Measurements from ENCODE around the gene WIPI1. TPM values are rescaled to one million over a fixed set of nuclear protein-coding genes. Genes with fewer than 3 reads are reported as not detected.

WIPI1 gene
- total RNA-seq, 2 donors from 2014 or later: 77.1 to 79.1 TPM

GRCh38 chr17:68435876-68436842 is 21.1 kb downstream of the WIPI1 start:
- no peaks in the 10 kb centered on the region for H3K9me3 ChIP-seq
- DNase-seq: peak; percentile 84
- no peak overlapping the region for H3K4me3 ChIP-seq
- peaks cover 9% of the 10 kb centered on the region for H3K36me3 ChIP-seq
- no peak overlapping the region for H3K27ac ChIP-seq
- no peaks in the 10 kb centered on the region for H3K27me3 ChIP-seq
- peak; percentile 95 for TF ChIP-seq CTCF (IDR thresholded peaks at IDR 0.05)
- intact Hi-C loops (cut with DNase I): loop anchor here (10.0 kb wide), 1 partner anchor 171 kb away; no protein-coding TSS in a partner anchor
- peak overlapping the region in 1 of 2 donors; percentile 21 for H3K9ac ChIP-seq (ENCODE audit: low read depth in 2 of 2, low read length in 2 of 2)
- peaks cover 11% of the 10 kb centered on the region for H3K4me1 ChIP-seq

GRCh38 chr17:68435361-68435760 is 21.9 kb downstream of the WIPI1 start:
- Histone ChIP-seq H3K9ac (ENCODE audit: low read depth in 2 of 2, low read length in 2 of 2) (no peak overlapping the region), H3K4me1 (peaks cover 11% of the 10 kb centered on the region), H3K4me3 (no peak overlapping the region), H3K27ac (no peak overlapping the region), H3K36me3 (peaks cover 9% of the 10 kb centered on the region), H3K9me3 (no peaks in the 10 kb centered on the region), H3K27me3 (no peaks in the 10 kb centered on the region)
- intact Hi-C loops (cut with DNase I): loop anchor here (10.0 kb wide), 1 partner anchor 171 kb away; no protein-coding TSS in a partner anchor
- no peak for DNase-seq
- no peak for TF ChIP-seq CTCF (IDR thresholded peaks at IDR 0.05)

- Histone ChIP-seq H3K27ac (no peak overlapping the region), H3K9ac (ENCODE audit: low read depth in 2 of 2, low read length in 2 of 2) (no peak overlapping the region), H3K4me3 (no peak overlapping the region), H3K9me3 (no peaks in the 10 kb centered on the region), H3K4me1 (peaks cover 11% of the 10 kb centered on the region), H3K27me3 (no peaks in the 10 kb centered on the region), H3K36me3 (peaks cover 10% of the 10 kb centered on the region)
- intact Hi-C loops (cut with DNase I): loop anchor here (10.0 kb wide), 1 partner anchor 169 kb away; no protein-coding TSS in a partner anchor
- no peak for TF ChIP-seq CTCF (IDR thresholded peaks at IDR 0.05)
- DNase-seq: no peak
Observed at GRCh38 chr17:68433911-68434508, 23.3 kb downstream of the WIPI1 start.

GRCh38 chr17:68433211-68433610 is 24.1 kb downstream of the WIPI1 start:
- intact Hi-C loops (cut with DNase I): loop anchor here (10.0 kb wide), 1 partner anchor 168 kb away; no protein-coding TSS in a partner anchor
- H3K9ac ChIP-seq (ENCODE audit: low read depth in 2 of 2, low read length in 2 of 2): no peak overlapping the region
- DNase-seq: no peak
- H3K27ac ChIP-seq: no peak overlapping the region
- H3K4me3 ChIP-seq: no peak overlapping the region
- no peaks in the 10 kb centered on the region for H3K27me3 ChIP-seq
- no peaks in the 10 kb centered on the region for H3K9me3 ChIP-seq
- peaks cover 16% of the 10 kb centered on the region for H3K36me3 ChIP-seq
- H3K4me1 ChIP-seq: peaks cover 9% of the 10 kb centered on the region
- no peak for TF ChIP-seq CTCF (IDR thresholded peaks at IDR 0.05)

DNA sequence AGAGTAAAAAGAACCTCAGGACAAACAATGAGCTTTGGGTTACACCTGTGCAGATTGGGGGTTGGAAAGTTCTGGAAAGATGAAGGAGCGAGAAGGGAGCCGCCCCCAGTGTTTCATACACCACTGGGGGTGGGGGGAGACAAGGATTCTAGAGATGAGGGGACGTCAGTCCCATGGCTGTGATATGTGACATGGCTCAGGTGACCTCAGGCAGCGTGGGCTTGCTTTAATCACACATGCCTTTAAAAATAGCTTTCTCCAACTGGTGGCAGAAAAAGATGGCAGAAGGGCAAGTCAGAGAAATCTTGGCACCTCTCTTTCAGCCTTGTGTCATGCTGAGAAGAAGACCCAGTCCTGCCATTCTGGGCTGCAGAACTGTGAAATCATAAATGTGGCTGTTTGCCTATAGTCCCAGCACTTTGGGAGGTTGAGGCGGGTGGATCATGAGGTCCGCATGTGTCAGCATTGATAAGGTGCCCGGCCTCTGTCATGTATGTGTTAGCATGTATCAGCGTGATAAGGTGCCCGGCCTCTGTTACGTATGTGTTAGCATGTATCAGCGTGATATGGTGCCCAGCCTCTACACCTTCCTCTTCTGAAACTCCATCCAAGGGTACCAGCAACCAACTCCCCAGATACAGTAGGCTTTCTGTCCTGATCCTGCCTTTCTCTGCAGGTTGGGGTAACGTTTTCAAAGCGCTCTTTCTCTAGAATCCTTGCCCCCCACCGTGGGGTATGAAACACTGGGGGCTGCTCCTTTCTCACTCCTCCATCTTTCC is 25.0 kb downstream of the WIPI1 start:
- no peaks in the 10 kb centered on the region for H3K27me3 ChIP-seq
- peaks cover 16% of the 10 kb centered on the region for H3K36me3 ChIP-seq
- H3K27ac ChIP-seq: no peak overlapping the region
- H3K9ac ChIP-seq (ENCODE audit: low read depth in 2 of 2, low read length in 2 of 2): no peak overlapping the region
- no peaks in the 10 kb centered on the region for H3K4me1 ChIP-seq
- no peaks in the 10 kb centered on the region for H3K9me3 ChIP-seq
- intact Hi-C loops (cut with DNase I): loop anchor here (10.0 kb wide), 1 partner anchor 167 kb away; no protein-coding TSS in a partner anchor
- no peak overlapping the region for H3K4me3 ChIP-seq
- no peak for TF ChIP-seq CTCF (IDR thresholded peaks at IDR 0.05)
- no peak for DNase-seq

All from colonic mucosa (tissue), 4 donors.